ENCODE data around the gene KCNN2. TPM values are rescaled to one million over a fixed set of nuclear protein-coding genes. Genes with fewer than 3 reads are reported as not detected.
A peak's percentile ranks its signal among the peaks of the same experiment; 100 is the strongest.

KCNN2 gene
- total RNA-seq, 6 experiments from 2014 or later = 13.9 to 51.6 (median 47.0) TPM

DNA sequence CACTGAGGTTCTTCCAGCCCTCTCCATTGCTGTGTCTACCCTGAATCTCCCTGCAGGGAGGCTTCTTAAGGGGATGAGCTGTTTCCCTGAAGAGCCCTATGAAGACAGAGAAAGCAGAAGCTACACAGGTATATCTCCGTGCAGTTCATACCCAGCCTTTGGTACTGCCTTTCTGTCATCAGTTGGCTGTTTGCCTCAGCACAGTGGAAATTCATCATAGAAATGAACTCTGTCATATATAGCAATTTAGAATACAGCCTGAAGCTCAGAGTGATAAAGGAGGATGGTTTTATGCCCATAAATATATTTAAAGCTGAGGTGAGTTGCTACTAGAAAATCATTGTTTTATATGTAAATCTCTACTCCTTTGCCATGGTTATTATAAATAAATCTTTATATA is 42.6 kb upstream of the KCNN2 start:
- Mint-ChIP-seq H3K27ac (peak overlapping the region; percentile 93; the same call in 1 of the 2 replicates), H3K4me1 (ENCODE audit: low read depth) (peaks cover 70% of the 10 kb centered on the region), H3K27me3 (ENCODE audit: insufficient read depth) (no peaks in the 10 kb centered on the region), H3K4me3 (no peak overlapping the region; the same call in 1 of the 2 replicates), H3K36me3 (ENCODE audit: low read depth) (peaks cover 23% of the 10 kb centered on the region), H3K9me3 (no peaks in the 10 kb centered on the region)
- DNase-seq = no peak
- TF ChIP-seq, protein P1, sequence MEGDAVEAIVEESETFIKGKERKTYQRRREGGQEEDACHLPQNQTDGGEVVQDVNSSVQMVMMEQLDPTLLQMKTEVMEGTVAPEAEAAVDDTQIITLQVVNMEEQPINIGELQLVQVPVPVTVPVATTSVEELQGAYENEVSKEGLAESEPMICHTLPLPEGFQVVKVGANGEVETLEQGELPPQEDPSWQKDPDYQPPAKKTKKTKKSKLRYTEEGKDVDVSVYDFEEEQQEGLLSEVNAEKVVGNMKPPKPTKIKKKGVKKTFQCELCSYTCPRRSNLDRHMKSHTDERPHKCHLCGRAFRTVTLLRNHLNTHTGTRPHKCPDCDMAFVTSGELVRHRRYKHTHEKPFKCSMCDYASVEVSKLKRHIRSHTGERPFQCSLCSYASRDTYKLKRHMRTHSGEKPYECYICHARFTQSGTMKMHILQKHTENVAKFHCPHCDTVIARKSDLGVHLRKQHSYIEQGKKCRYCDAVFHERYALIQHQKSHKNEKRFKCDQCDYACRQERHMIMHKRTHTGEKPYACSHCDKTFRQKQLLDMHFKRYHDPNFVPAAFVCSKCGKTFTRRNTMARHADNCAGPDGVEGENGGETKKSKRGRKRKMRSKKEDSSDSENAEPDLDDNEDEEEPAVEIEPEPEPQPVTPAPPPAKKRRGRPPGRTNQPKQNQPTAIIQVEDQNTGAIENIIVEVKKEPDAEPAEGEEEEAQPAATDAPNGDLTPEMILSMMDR (IDR thresholded peaks at IDR 0.05) = no peak

GRCh38 chr5:114319821-114320220 is 42.0 kb upstream of the KCNN2 start:
- Mint-ChIP-seq H3K27me3 (ENCODE audit: insufficient read depth) (no peaks in the 10 kb centered on the region), H3K9me3 (no peaks in the 10 kb centered on the region), H3K27ac (peak overlapping the region; percentile 93), H3K4me3 (peak overlapping the region; percentile 62), H3K36me3 (ENCODE audit: low read depth) (peaks cover 29% of the 10 kb centered on the region), H3K4me1 (ENCODE audit: low read depth) (peaks cover 70% of the 10 kb centered on the region)
- peak; percentile 52 for DNase-seq
- TF ChIP-seq, protein P1 (IDR thresholded peaks at IDR 0.05) = no peak

GRCh38 chr5:114324282-114324681 is 37.6 kb upstream of the KCNN2 start:
- Mint-ChIP-seq H3K4me1 (ENCODE audit: low read depth) (peaks cover 47% of the 10 kb centered on the region), H3K4me3 (no peak overlapping the region), H3K27ac (no peak overlapping the region), H3K36me3 (ENCODE audit: low read depth) (peaks cover 26% of the 10 kb centered on the region), H3K27me3 (ENCODE audit: insufficient read depth) (no peaks in the 10 kb centered on the region), H3K9me3 (no peaks in the 10 kb centered on the region)
- DNase-seq = no peak
- TF ChIP-seq, protein P1 (IDR thresholded peaks at IDR 0.05) = no peak

GRCh38 chr5:114325541-114325940 is 36.3 kb upstream of the KCNN2 start:
- peaks cover 37% of the 10 kb centered on the region for H3K4me1 Mint-ChIP-seq (ENCODE audit: low read depth)
- DNase-seq = peak; percentile 4
- no peak overlapping the region for H3K27ac Mint-ChIP-seq
- H3K27me3 Mint-ChIP-seq (ENCODE audit: insufficient read depth) = no peaks in the 10 kb centered on the region
- no peak overlapping the region for H3K4me3 Mint-ChIP-seq
- no peaks in the 10 kb centered on the region for H3K9me3 Mint-ChIP-seq
- H3K36me3 Mint-ChIP-seq (ENCODE audit: low read depth) = peaks cover 20% of the 10 kb centered on the region
- TF ChIP-seq, protein P1 (IDR thresholded peaks at IDR 0.05) = no peak

GRCh38 chr5:114327474-114327873 is 34.4 kb upstream of the KCNN2 start:
- H3K27me3 Mint-ChIP-seq (ENCODE audit: insufficient read depth) = no peaks in the 10 kb centered on the region
- H3K4me1 Mint-ChIP-seq (ENCODE audit: low read depth) = peaks cover 36% of the 10 kb centered on the region
- H3K9me3 Mint-ChIP-seq = no peaks in the 10 kb centered on the region
- TF ChIP-seq, protein P1 (IDR thresholded peaks at IDR 0.05) = no peak
- no peak for DNase-seq
- peaks cover 11% of the 10 kb centered on the region; the same call in 1 of the 2 replicates for H3K36me3 Mint-ChIP-seq (ENCODE audit: low read depth)
- no peak overlapping the region for H3K27ac Mint-ChIP-seq
- H3K4me3 Mint-ChIP-seq = no peak overlapping the region

DNA sequence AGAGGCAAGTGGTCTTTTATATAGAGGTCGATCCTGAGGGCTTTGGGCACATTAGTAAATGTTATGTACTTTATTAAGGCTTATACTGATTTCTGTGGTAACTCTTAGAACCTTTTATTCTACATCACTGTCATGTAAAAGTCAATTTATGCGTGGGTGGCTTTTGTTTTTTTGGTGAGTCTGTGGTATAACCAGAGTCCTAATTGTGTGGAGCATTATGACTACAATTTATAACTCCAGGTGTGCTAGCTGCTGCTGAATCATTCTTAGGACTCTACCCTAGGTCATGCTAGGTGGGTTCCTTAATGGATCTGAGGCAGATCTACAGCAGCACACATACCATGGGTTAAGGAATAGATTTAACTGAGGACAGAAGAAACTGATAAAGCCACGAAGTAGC is 33.9 kb upstream of the KCNN2 start:
- peaks cover 37% of the 10 kb centered on the region for H3K4me1 Mint-ChIP-seq (ENCODE audit: low read depth)
- no peak for DNase-seq
- no peaks in the 10 kb centered on the region for H3K27me3 Mint-ChIP-seq (ENCODE audit: insufficient read depth)
- H3K27ac Mint-ChIP-seq = no peak overlapping the region
- TF ChIP-seq, protein P1 (IDR thresholded peaks at IDR 0.05) = no peak
- H3K9me3 Mint-ChIP-seq = no peaks in the 10 kb centered on the region
- no peak overlapping the region for H3K4me3 Mint-ChIP-seq
- peaks cover 11% of the 10 kb centered on the region; the same call in 1 of the 2 replicates for H3K36me3 Mint-ChIP-seq (ENCODE audit: low read depth)
